ENCODE data around the gene ZNF529. TPM values are rescaled to one million over a fixed set of nuclear protein-coding genes. Genes with fewer than 3 reads are reported as not detected.
"Not testable (repeated sequence)": the region's sequence is repeated elsewhere in the genome, so short reads cannot be mapped to it uniquely, and the experiment has no call there.

The ZNF529 gene
- 10.6 TPM for total RNA-seq
- long read RNA-seq, full-length matches to known transcripts: 2 of 8 reads
- long read RNA-seq, partial matches to known transcripts: 1 of 8 reads
- long read RNA-seq, other reads (novel, unspliced or antisense): 5 of 8 reads

DNA sequence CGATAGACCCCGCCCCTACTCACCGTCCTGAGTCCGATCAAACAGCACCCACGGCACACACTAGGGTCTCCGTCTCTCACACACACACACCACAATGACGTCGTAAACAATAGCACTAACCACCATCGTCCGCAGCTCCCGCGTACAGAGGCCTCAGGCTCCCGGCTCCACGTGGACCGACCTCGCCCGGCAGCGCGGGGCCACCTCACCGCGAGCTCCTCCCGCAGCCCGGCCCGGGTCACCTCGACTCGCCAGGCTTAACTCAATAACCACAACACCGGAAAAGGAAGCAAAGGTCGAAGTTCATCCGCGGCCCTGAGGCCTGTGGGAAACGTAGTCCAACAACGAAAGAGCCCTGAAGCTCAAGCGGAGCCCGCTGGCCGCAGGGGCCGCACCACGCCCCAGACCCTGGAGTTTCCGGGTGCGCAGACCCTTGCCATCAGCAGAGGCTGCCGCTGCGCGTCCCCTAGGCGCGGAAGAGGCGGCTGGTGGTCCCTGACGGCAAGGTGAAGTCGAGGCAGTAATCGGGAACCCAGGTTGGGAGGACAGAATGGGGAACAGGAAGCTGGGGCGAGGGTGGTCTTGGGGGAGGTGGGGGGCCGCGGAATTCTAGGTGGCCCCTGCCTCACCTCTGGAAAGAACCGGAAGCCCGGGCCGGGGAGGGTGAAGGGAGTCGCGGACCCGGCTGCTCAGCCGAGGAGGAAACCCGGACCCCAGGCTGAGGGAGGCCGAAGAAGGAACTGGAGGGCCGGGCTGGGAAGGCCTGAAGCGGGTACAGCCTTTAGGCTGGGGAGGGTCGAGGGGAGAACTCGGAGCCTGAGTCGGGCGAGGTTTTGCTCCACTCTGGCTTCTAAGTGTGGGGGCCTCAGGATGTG is at the start of gene ZNF529:
Gene ZNF529, minus strand, starts transcription at position 273 of the 875 bp plus-strand sequence. CDS start 946 bp downstream, outside the sequence.
- ATAC-seq (peak; percentile 98 to 100), DNase-seq (peak; percentile 90)
- Histone ChIP-seq H3K4me3 (peak within 1 kb of the TSS; percentile 75), H3K4me1 (peaks cover 20% of the 10 kb centered on the region), H3K36me3 (peaks cover 26% of the 10 kb centered on the region), H3K27ac (peak within 1 kb of the TSS; percentile 87), H3K27me3 (ENCODE audit: low read depth) (no peaks in the 10 kb centered on the region), H3K9me3 (peaks cover 13% of the 10 kb centered on the region)
- intact Hi-C loops (cut with DNase I): no loop called here
- TF ChIP-seq, protein P1, sequence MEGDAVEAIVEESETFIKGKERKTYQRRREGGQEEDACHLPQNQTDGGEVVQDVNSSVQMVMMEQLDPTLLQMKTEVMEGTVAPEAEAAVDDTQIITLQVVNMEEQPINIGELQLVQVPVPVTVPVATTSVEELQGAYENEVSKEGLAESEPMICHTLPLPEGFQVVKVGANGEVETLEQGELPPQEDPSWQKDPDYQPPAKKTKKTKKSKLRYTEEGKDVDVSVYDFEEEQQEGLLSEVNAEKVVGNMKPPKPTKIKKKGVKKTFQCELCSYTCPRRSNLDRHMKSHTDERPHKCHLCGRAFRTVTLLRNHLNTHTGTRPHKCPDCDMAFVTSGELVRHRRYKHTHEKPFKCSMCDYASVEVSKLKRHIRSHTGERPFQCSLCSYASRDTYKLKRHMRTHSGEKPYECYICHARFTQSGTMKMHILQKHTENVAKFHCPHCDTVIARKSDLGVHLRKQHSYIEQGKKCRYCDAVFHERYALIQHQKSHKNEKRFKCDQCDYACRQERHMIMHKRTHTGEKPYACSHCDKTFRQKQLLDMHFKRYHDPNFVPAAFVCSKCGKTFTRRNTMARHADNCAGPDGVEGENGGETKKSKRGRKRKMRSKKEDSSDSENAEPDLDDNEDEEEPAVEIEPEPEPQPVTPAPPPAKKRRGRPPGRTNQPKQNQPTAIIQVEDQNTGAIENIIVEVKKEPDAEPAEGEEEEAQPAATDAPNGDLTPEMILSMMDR (IDR thresholded peaks at IDR 0.05): no peak

DNA sequence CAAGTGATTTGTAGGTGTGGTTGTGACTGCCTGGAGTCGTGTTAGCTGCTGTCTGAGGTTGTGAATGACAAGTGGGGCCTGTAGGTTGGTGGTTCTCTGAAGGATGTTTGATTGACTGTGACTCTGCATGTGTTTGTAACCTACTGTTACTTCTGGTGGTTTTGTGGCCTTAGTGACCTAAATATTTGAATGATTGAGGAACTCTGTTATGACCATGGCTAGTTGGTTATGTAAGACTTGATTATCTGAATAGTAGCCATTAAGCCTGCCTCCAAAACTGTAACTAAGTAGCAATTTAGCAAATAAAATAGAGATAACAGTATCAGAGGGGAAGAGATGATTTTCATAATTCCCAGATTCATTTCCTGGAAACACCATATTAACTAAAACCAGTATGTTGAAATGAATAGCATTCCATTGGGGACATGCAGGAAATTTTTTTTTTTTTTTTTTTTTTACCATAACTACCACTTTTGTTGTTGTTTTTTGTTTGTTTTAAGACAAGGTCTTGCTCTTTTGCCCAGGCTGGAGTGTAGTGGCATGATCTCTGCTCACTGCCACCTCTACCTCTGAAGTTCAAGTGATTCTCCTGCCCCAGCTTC is 32.9 kb upstream of the ZNF529 start:
- Histone ChIP-seq H3K36me3 (no peaks in the 10 kb centered on the region), H3K4me3 (peak overlapping the region; percentile 71), H3K27me3 (ENCODE audit: low read depth) (no peaks in the 10 kb centered on the region), H3K4me1 (peaks cover 11% of the 10 kb centered on the region), H3K9me3 (peaks cover 4% of the 10 kb centered on the region), H3K27ac (peak overlapping the region; percentile 79)
- DNase-seq (no peak), ATAC-seq (peak; percentile 25 to 41)
- intact Hi-C loops (cut with DNase I): no loop called here
- TF ChIP-seq, protein P1 (IDR thresholded peaks at IDR 0.05): no peak

DNA sequence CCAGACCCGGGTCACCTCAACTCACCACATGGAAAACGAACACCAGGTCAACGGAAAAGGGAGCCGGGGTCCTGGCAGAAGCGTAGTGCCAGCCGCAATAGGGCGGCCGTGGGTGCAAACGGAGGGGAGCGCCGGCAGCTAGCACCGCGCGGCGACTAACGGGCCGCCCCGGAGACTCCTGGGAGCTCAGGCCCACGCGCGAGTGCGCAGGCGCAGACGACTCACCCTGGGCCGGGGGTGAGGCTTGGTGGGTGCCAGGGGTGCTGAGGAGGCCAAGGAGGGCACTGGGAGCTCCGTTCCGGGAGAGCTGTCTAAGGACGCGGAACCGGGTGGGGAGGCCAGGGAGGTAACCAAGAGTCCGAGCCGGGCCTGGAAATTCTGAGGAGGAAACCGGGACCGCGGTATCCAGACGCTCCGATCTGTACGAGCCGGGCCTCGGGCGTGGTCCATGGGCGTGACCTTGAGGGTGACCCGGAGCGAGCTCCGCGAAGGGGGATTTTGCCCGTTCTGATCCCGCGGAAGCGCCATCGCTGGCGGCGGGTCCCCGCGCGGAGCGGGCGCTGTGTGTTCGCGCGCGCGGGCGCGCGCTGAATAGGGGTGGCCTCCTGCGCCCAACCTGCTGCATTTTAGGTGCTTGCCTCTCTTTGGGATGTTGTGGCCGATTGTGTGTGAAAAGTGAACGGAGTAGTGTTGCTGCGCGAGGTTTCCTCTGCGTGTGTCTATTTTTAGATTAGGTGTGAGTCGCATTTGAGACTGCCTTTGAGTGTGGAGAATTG is 32.2 kb upstream of the ZNF529 start, which contains the start of gene ZNF382:
Gene ZNF382, plus strand, starts transcription at position 213 of the 776 bp plus-strand sequence. CDS start 4,602 bp downstream, outside the sequence.
- intact Hi-C loops (cut with DNase I): no loop called here
- Histone ChIP-seq H3K27ac (peak within 1 kb of the TSS; percentile 79), H3K4me3 (peak within 1 kb of the TSS; percentile 71), H3K27me3 (ENCODE audit: low read depth) (no peaks in the 10 kb centered on the region), H3K9me3 (peaks cover 4% of the 10 kb centered on the region), H3K36me3 (no peaks in the 10 kb centered on the region), H3K4me1 (peaks cover 11% of the 10 kb centered on the region)
- DNase-seq (peak; percentile 83), ATAC-seq (peak; percentile 95 to 96)
- TF ChIP-seq, protein P1 (IDR thresholded peaks at IDR 0.05): no peak

DNA sequence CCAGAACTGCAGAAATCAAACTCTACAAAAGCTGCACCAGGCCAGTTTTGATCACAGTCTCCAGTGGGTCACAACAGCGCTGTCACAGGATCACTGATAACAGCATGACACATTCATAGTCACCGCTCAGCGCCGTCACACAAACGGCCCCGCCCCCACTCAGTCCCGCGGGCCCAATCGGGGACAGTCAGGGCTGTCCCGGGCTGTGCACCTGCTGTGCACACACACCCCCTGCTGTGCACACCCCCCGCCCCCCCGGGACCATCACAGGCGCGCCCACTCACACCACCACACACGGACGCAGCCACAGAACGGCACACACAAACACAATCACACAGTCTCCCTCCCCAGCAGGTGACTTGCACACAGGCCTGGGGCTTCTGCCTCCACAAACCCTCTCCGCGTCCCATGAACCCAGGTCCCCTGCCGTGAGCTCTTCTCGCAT is 31.6 kb upstream of the ZNF529 start:
- ATAC-seq: peak; percentile 84 to 90
- no peaks in the 10 kb centered on the region for H3K36me3 ChIP-seq
- H3K27me3 ChIP-seq (ENCODE audit: low read depth): no peaks in the 10 kb centered on the region

DNA sequence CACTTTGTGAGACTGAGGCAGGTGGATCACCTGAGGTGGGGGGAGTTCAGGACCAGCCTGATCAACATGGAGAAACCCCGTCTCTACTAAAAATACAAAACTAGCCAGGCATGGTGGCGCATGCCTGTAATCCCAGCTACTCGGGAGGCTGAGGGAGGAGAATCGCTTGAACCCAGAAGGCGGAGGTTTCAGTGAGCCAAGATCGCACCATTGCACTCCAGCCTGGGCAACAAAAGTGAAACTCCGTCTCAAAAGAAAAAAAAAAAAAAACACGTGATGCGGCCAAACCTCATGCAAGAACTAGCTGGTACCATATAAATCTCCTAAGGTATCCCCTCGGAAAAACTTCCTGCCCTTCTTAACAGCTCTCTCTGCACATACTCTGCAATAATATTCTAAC is 29.6 kb upstream of the ZNF529 start:
- H3K4me3 ChIP-seq; intact Hi-C loops (cut with DNase I); H3K27ac ChIP-seq; DNase-seq; ATAC-seq; H3K36me3 ChIP-seq; H3K27me3 ChIP-seq (ENCODE audit: low read depth): not testable (repeated sequence)
- H3K4me1 ChIP-seq: peaks cover 11% of the 10 kb centered on the region
- H3K9me3 ChIP-seq: peaks cover 15% of the 10 kb centered on the region

More for the DNA sequence above, 31.6 kb upstream of the ZNF529 start:
- Histone ChIP-seq H3K4me3 (peak overlapping the region; percentile 71), H3K9me3 (peaks cover 7% of the 10 kb centered on the region), H3K27ac (peak overlapping the region; percentile 79), H3K4me1 (peaks cover 11% of the 10 kb centered on the region)
- DNase-seq: peak; percentile 69
- TF ChIP-seq, protein P1 (IDR thresholded peaks at IDR 0.05): no peak
- intact Hi-C loops (cut with DNase I): no loop called here

Measured in lower lobe of right lung (tissue), 2 donors.